Germinal center (tissue), 1 donor: ENCODE measurements around the gene ATP8B2.

Experiments used
- DNase-seq: peaks from one replicate; pipeline ENCODE4 v3.0.0; 2012; ENCODE audit warnings: mixed read lengths, low spot score

ATP8B2 gene

DNA sequence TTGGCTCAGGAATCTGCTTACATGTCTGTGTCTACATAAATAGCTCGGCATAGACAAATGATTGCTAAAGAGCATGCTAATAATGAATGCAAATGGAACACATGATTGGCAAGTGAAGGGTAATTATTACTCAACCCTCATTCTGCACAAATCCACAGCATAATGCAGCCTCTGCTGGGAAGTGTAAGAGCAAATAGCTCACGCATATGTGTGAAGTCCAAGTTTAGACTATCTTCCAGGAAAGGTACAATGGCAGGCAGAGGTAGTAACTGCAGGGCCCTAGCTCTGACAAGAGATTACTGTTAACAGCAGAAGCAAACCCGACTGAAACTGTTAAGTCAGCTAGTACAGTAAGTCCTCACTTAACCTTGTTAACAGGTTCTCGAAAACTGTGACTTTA lies 72.8 kb downstream of the ATP8B2 start:
- no peak for DNase-seq

DNA sequence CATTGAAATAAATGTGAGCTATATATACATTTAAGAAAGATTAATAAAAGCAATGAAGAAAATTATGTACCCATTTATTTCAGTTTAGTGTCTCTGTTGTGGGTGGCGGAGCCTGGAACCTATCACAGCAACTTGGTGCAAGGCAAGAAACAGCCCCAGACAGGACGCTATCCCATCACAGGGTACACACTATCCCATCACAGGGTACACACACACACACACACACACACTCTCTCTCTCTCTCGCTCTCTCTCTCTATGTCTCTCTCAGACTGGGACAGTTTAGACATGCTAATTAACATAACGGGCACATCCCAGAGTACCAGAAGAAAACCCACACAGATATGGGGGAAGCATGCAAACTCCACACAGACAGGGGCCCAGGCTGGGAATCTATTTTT lies 73.4 kb downstream of the ATP8B2 start:
- no peak for DNase-seq

DNA sequence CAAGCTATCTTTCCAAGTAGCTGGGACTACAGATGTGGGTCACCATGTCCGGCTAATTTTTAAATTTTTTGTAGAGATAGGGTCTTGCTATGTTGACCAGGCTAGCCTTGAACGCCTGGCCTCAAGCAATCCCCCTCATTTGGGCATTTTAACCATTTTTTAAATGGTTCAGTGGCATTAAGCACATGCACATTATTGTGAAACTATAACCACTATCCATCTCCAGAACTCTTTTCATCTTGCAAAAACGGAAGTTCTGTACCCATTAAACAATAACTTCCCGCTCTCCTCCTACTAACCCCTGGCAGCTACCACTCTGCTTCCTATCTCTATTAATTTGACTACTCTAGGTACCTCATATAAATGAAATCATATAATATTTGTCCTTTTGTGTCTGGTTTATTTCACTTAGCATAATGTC lies 75.1 kb downstream of the ATP8B2 start:
- no peak for DNase-seq
